Medulla oblongata (tissue), 1 donor: ENCODE measurements around the gene ZNF506.
"Not testable (repeated sequence)": the region's sequence is repeated elsewhere in the genome, so short reads cannot be mapped to it uniquely, and the experiment has no call there.

Experiments used
- DNase-seq: peaks from one replicate; pipeline ENCODE4 v3.0.0-alpha.2; 2015; ENCODE audit errors: extremely low spot score

The ZNF506 gene

GRCh38 chr19:19821366-19821951 lies at the start of gene ZNF506:
Gene ZNF506, minus strand, starts transcription at chr19:19821750. Its CDS starts 147 bp downstream, at chr19:19821603.
- DNase-seq, result peak; percentile 99

- DNase-seq, result not testable (repeated sequence)
Observed at GRCh38 chr19:19870086-19870485, 48.5 kb upstream of the ZNF506 start.

DNA sequence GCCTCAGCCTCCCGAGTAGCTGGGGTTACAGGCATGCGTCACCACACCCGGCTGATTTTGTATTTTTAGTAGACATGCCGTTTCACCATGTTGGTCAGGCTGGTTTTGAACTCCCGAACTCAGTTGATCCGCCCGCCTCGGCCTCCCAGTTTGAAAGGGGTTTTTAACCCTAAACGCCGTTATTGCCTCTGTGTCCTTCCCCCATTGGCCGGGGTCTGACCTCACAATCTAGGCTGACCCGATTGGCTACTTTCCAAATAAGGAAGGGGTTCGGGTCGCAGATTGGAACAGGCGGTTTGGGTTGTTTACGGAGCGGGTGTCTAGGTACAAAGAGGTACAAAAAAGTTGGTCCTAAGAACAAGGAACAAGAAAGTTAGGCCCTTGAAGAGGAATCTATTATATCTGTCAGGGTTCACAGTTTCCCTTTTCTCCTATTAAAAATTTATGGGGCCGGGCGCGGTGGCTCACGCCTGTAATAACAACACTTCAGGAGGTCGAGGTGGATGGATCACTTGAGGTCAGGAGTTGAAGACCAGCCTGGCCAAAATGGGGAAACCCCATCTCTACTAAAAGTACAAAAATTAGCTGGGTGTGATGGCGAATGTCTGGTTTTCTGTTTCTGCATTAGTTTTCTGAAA lies 45.2 kb upstream of the ZNF506 start:
- DNase-seq, result peak; percentile 14

DNA sequence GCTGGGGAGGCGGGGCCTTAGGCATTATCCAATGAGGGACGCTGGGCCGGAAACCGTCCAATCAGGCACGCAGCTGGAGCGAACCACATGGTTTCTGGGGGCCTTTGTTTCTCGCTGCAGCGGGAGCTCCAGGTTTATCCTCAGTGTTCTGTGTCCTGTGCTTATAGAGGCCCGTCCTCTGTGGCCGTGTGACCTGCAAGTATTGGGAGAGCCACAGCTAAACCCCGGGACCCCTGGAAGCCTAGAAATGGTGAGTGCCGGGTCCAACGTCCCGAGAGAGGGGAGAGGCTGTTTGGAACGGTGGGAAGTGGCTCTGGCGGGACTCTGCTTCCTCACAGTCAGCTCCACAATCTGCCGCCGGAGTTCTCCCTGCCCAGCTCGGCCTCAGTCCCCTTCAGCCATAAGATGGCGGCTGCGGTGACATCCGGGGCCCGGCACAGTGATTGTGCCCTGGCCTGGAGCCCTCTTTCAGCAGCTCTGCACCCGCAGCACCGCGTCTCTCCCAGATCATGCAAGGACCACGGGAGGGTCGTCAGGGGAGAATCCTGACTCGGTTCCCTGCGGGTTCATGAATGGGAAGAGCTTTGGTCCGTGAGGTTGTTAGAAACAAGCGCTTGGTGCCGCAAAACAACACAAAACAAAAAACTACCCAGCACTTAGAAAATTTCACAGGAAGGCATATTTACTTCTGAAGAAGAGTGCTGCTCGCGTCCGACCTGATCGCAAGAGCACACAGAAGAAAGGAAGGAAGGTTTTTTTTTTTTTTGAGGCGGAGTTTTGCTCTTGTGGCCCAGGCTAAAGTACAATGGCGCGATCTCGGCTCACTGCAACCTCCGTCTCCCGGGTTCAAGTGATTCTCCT lies 44.4 kb upstream of the ZNF506 start, which contains the start of gene ZNF253:
Gene ZNF253 (plus strand): TSS at position 133 of the 861 bp plus-strand sequence. CDS start 115 bp downstream, at position 248.
- DNase-seq, result peak; percentile 99

DNA sequence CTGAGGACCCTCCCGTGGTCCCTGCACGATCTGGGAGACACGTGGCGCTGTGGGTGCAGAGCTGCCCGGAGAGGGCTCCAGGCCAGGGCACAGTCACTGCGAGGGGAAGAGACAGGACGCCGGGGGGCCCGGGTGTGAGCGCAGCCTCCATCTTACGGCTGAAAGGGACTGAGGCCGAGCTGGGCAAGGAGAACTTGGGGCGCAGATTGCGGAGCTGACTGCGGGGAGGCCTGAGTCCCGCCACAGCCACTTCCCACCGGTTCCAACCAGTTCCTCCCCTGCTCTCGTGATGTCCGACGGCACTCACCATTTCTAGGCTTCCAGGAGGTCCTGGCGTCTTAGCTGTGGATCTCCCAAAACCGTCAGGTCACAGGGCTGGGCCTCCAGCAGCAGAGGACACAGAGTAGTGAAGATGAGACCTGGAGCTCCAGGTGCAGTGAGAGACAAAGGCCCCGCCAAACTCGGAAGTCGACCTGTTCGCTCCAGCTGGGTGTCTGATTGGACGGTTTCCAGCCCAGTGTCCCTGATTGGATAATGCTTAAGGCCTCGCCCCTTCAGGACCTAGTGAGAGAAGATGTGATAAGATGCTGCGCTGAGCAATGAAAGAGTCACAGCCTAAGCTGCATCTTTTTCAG lies 39.3 kb upstream of the ZNF506 start:
- DNase-seq, result peak; percentile 23

DNA sequence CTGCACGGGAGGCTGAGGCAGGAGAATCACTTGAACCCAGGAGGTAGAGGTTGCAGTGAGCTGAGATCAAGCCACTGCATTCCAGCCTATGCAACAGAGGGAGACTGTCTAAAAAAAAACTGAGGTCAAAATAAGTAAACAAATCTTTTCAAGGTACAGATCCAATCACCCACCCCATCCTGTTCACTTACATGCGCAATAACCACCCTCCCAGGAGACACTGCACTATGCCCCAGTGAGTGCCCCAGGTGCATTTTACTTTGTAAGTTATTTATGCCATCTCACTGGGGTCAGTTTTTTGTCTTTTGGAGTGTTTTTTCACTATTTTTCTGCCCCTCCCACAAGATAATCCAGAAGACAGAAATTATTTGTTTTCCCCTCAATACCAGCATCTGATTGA lies 37.2 kb upstream of the ZNF506 start:
- no peak for DNase-seq

DNA sequence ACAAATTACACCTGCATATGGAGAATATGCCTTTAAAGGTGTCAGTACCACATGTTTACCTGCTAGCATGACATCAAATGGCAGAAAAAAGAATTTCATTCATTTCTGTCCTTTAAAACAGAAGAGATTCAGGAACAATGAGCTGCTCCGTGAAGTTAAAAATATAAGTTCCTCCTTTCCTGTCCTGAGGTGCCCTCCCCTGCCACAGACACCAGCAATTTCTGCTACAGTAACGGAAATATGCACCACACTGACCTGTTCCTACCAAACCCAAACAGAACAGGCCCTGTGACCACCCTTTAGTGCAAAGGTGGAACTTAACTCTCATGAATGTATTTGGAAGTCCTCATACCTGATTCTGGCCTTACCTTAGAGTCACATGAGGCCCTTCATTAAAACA lies 30.2 kb upstream of the ZNF506 start:
- DNase-seq, result not testable (repeated sequence)

DNA sequence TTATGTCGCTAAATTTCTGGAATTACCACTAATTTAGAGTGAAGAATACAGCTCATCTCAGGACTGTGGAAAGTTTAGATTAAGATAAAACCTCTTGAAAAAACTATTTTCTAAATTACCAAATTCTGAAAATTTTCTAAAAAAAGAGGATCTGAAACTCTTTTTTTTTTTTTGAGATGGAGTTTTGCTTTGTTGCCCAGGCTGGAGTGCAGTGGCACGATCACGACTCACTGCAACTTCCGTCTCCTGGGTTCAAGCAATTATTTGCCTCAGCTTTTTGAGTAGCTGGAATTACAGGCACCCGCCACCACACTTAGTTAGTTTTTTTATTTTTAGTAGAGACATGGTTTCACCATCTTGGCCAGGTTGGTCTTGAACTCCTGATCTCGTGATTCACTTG lies 27.5 kb upstream of the ZNF506 start:
- DNase-seq, result no peak

- no peak for DNase-seq
Observed at GRCh38 chr19:19847781-19848180, 26.2 kb upstream of the ZNF506 start.

GRCh38 chr19:19835560-19836038 lies 14.0 kb upstream of the ZNF506 start:
- DNase-seq, result no peak

DNA sequence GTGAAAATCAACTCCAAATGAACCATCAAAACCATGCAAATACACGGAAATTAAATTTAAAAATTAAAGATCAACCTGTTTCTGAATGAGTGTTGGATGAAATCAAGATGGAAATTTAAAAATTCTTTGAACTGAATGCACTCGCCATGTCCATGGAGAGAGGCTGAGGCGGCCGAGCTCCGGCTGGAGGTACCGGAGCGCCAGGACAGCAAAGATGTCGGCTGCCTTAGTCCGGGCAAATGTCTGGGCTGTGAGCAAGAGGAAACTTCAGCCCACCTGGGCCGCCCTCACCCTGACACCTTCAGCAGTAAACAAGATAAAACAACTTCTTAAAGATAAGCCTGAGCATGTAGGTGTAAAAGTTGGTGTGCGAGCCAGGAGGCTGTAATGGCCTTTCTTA lies 5.3 kb upstream of the ZNF506 start:
- no peak for DNase-seq

DNA sequence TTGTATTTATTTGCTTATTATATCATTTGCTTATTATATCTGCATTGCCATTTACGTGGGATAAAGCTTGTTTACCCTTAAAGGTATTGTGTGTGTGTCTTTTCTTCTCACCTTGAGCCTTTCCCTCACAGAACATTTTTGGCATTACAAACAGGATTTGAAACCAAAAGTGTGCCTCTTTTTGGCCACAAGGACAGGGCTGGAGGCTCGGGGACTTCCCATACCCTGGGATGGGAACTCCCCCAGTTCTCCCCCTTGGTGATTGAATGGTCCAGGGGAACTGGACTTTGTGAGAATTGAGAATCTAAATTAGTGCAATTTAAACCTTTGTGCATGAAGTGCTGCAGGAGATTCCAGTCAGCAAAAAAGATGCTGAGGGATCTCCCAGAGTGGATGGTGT lies 2.4 kb upstream of the ZNF506 start:
- DNase-seq, result no peak

- peak; percentile 5 for DNase-seq
Observed at GRCh38 chr19:19821976-19822375, 426 bp upstream of the ZNF506 start.

DNA sequence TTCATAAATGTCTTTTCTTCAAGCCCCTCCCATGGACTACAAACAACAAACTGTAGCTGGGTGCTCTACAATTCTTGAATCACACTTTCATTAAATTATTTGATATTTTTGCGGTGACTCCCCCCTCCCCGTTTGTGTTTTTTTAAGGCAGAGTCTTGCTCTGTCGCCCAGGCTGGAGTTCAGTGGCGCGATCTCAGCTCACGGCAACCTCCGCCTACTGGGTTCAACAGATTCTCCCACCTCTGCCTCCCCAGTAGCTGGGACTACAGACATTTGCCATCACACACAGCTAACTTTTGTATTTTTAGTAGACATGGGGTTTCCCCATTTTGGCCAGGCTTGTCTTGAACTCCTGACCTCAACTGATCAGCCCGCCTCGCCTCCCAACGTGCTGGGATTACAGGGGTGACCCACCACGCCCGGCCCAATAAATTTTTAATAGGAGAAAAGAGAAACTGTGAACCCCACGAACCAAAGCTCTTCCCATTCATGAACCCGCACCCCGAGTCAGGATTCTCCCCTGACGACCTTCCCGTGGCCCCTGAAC lies 703 bp downstream of the ZNF506 start:
- DNase-seq, result no peak

DNA sequence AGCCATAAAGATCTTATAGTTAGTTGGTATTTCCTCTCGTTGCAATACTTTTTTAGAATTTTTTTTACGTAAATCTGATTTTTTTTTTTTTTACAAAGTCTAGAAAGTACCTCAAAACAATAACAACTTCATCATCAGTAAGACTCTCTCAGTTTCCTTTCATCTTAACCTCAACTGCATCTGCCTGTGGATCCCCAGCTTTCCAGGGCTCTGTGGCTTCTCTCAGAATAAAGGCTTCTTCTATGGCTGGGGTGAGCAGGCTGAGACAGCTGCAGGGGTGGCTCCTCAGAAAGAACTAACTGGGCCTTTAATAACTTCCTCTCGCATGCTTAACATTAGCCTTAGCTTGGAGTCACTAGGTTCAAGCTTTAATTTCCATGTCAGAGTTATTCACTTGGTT lies 4.2 kb downstream of the ZNF506 start:
- peak; percentile 14 for DNase-seq

DNA sequence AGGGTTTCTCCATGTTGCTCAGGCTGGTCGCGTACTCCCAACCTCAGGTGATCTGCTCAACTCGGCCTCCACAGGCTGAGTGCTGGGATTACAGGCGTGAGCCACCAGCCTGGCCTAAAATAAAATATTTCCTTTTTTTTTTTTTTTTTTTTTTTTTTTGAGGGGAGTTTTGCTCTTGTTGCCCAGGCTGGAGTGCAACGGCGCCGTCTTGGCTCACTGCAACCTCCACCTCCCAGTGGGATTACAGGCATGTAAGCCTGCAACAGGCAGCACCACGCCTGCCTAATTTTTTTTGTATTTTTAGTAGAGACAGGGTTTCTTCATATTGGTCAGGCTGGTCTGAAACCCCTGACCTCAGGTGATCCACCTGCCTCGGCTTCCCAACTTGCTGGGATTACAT lies 4.9 kb downstream of the ZNF506 start:
- no peak for DNase-seq

DNA sequence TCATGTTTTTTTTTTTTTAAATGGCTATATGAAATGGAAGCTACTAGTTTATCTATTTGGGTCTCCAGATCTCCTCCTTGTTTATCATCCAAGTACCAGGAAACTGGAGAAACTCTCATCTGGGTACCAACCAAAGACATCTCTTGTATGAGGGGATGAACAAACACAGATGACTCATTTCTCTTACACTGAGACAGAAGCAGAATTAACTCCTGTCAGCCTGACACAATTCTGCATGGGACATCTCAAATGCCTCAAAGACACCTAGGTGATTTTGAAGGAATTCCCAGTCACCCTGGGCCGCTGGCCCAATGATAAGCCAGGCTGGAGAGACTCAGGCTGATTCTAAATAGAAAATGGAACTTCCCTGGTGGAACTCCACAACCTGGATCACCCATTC lies 9.6 kb downstream of the ZNF506 start:
- DNase-seq, result not testable (repeated sequence)

GRCh38 chr19:19805480-19805879 lies 16.1 kb downstream of the ZNF506 start:
- no peak for DNase-seq

DNA sequence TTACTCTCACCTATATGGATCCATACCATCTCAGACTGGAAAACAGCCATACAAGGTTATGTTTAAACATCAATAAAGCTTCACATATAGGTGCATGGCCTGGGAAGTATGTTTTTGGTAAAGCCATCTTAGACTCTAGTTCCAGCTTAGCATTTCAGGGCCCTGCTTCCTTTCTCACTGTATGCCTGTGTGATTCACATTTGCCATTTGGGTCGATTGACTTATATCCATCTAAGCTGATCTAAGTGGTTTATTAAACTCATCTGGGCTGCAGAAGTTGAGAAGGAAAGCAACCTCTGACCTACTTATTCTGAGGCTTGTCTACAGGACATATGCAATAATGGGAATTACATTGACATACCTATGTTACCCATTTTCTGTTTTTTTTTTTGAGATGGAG lies 33.5 kb downstream of the ZNF506 start:
- no peak for DNase-seq

DNA sequence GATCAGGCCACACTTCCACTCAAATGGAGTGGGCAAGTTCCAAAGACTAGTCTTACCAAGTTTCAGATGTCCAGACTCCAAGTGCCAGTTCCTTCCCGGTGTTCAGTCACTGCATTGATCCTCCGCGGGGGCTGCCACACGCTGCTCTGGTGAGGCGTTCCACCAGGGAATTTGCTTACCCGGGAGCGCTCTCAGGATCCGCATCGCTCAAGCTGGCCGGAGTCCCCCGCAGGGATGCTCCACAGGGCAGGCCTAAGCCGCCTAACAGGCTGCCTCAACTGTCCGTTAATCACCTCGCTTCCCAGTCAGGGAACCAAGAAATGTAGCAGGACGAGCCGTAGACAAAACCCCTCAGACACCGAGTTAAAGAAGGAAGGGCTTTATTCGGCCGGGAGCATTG lies 36.1 kb downstream of the ZNF506 start:
- DNase-seq, result not testable (repeated sequence)

- no peak for DNase-seq
Observed at GRCh38 chr19:19782783-19783182, 38.8 kb downstream of the ZNF506 start.

- peak; percentile 9 for DNase-seq
Observed at GRCh38 chr19:19781791-19782190, 39.8 kb downstream of the ZNF506 start.
